HG03520 (cell line): ENCODE measurements around the gene DESI1.
"Not testable (repeated sequence)": the region's sequence is repeated elsewhere in the genome, so short reads cannot be mapped to it uniquely, and the experiment has no call there.

Experiments
- ATAC-seq: cut with Tn5 transposase; IDR thresholded peaks from one replicate; pipeline ENCODE4 v1.9.1; 2021; ENCODE audit warnings: mild to moderate bottlenecking, moderate library complexity; ENCODE audit not compliant: unreplicated experiment

Gene DESI1

GRCh38 chr22:41561788-41562187 lies 59.1 kb downstream of the DESI1 start:
- no peak for ATAC-seq

GRCh38 chr22:41561335-41561734 lies 59.5 kb downstream of the DESI1 start:
- ATAC-seq: no peak

GRCh38 chr22:41560095-41560471 lies 60.8 kb downstream of the DESI1 start:
- no peak for ATAC-seq

GRCh38 chr22:41558241-41558630 lies 62.6 kb downstream of the DESI1 start:
- not testable (repeated sequence) for ATAC-seq

- ATAC-seq: no peak
Measured at GRCh38 chr22:41557401-41558240, 63.2 kb downstream of the DESI1 start.

- ATAC-seq: no peak
Measured at GRCh38 chr22:41556561-41556960, 64.3 kb downstream of the DESI1 start.

- ATAC-seq: no peak
Measured at GRCh38 chr22:41555325-41555982, 65.4 kb downstream of the DESI1 start.

GRCh38 chr22:41551877-41552582 lies 68.8 kb downstream of the DESI1 start:
- no peak for ATAC-seq

- no peak for ATAC-seq
Measured at GRCh38 chr22:41550952-41551491, 69.8 kb downstream of the DESI1 start.

- ATAC-seq: no peak
Measured at GRCh38 chr22:41548830-41549211, 72.0 kb downstream of the DESI1 start.
